Panc1 (cell line): Measurements from ENCODE around the gene ZNF516. TPM values are rescaled to one million over a fixed set of nuclear protein-coding genes. Genes with fewer than 3 reads are reported as not detected.

Experiments
- ATAC-seq: fragments of 200-7000 bp; cut with Tn5 transposase; 2 replicates; pipeline ENCODE4 v1.9.1; 2020; ENCODE audit warnings: mild to moderate bottlenecking, moderate library complexity
- BruUV-seq: library from RNA; stranded (reverse); fragments of 400-500 nt; replicated peaks from 2 replicates; lab custom pipeline; 2021; lab: Mats Ljungman, UMichigan
- CTCF ChIA-PET: fragments of 300-600 bp; sonication (Branson Sonifier 250); formaldehyde crosslinking; loops from one replicate; lab custom pipeline; 2022; ENCODE audit warnings: antibody characterized with exemption; lab: Charles Lee
- POLR2A ChIA-PET: fragments of 300-600 bp; sonication (Branson Sonifier 250); formaldehyde crosslinking; loops from one replicate; lab custom pipeline; 2022; ENCODE audit warnings: antibody characterized with exemption; lab: Charles Lee
- DNase-seq: peaks from one replicate; pipeline ENCODE4 v3.0.0-alpha.2; 2010; ENCODE audit warnings: low read depth, low spot score
- H3K27ac ChIP-seq: 2 replicates; pipeline ENCODE4 v1.5.1; 2011; ENCODE audit warnings: mild to moderate bottlenecking, low read length, inconsistent platforms
- H3K27me3 ChIP-seq: fragments of 200-500 bp; sonication (Bioruptor generic); 2 replicates; pipeline ENCODE4 v1.6.0; 2014; ENCODE audit warnings: low read length, inconsistent platforms; ENCODE audit not compliant: control insufficient read depth, insufficient read depth
- H3K36me3 ChIP-seq: fragments of 200-500 bp; sonication (Bioruptor generic); 2 replicates; pipeline ENCODE4 v1.5.1; 2014; ENCODE audit warnings: inconsistent platforms, mild to moderate bottlenecking, low read length, moderate library complexity; ENCODE audit not compliant: control insufficient read depth, insufficient read depth
- H3K4me1 ChIP-seq: 2 replicates; pipeline ENCODE4 v1.5.1; 2011; ENCODE audit warnings: inconsistent platforms, mild to moderate bottlenecking, low read length, moderate library complexity; ENCODE audit not compliant: control insufficient read depth, insufficient read depth
- H3K4me3 ChIP-seq, 2 experiments: 2 replicates each; pipeline ENCODE4 v1.5.1; 2011 to 2012; ENCODE audit warnings: low read depth in 2 of 2, low read length in 2 of 2, mild to moderate bottlenecking in 2 of 2, inconsistent platforms in 1 of 2, moderate library complexity in 1 of 2
- H3K9me3 ChIP-seq: fragments of 200-500 bp; sonication (Bioruptor generic); 2 replicates; pipeline ENCODE4 v1.5.1; 2014; ENCODE audit warnings: low read depth, mild to moderate bottlenecking, inconsistent platforms, low read length, moderate library complexity; ENCODE audit not compliant: control insufficient read depth, insufficient read depth
- CTCF ChIP-seq: fragments of 450-650 bp; IDR thresholded peaks from 2 replicates; pipeline ENCODE4 v1.5.1; 2017; ENCODE audit warnings: mild to moderate bottlenecking
- POLR2AphosphoS5 ChIP-seq: IDR thresholded peaks from 2 replicates; pipeline ENCODE4 v1.6.1; 2012; ENCODE audit warnings: mild to moderate bottlenecking, low read depth, low read length, moderate library complexity
- REST ChIP-seq, 2 experiments: IDR thresholded peaks; 2 replicates each; pipeline ENCODE4 v1.6.1; 2011 to 2012; ENCODE audit warnings: low read depth in 2 of 2, control low read depth in 1 of 2, low read length in 1 of 2, mild to moderate bottlenecking in 1 of 2, moderate library complexity in 1 of 2; ENCODE audit not compliant: insufficient read depth in 1 of 2
- SIN3A ChIP-seq: IDR thresholded peaks from 2 replicates; pipeline ENCODE4 v1.6.1; 2012; ENCODE audit warnings: low read depth, mild to moderate bottlenecking, low read length, moderate library complexity, borderline replicate concordance; ENCODE audit not compliant: insufficient read depth
- TCF7L2 ChIP-seq: IDR thresholded peaks from 2 replicates; pipeline ENCODE4 v1.6.1; 2011; ENCODE audit warnings: mild to moderate bottlenecking, low read depth, low read length, inconsistent platforms
- in situ Hi-C: cut with HindIII; loops from 2 replicates; pipeline ENCODE4 v1.10.0; 2016; ENCODE audit warnings: low sequenced_read_pairs, low pct_unique_long_range_greater_than_20kb
- intact Hi-C: fragments of 100-400 bp; cut with micrococcal nuclease; formaldehyde crosslinking; loops from one replicate; pipeline ENCODE4 v1.10.0; 2022; ENCODE audit not compliant: unreplicated experiment
- total RNA-seq: library from RNA; stranded (reverse); gene quantifications from one replicate; pipeline ENCODE4 v1.2.1, GENCODE V29; 2021; ENCODE audit not compliant: unreplicated experiment

ZNF516 gene
- total RNA-seq, 1 experiment from 2014 or later = 28.6 TPM

GRCh38 chr18:76396792-76397191 is 98.2 kb downstream of the ZNF516 start:
- H3K9me3 ChIP-seq = no peaks in the 10 kb centered on the region
- intact Hi-C loops = loop anchor here (5.0 kb wide), 1 partner anchor 96 kb away; no protein-coding TSS in a partner anchor
- no peak for TF ChIP-seq POLR2AphosphoS5
- no peak for TF ChIP-seq REST (IDR thresholded peaks at IDR 0.05; ENCODE audit: insufficient read depth in 1 of 2, low read depth in 2 of 2, low read length in 1 of 2)
- no peak for TF ChIP-seq TCF7L2
- TF ChIP-seq SIN3A = no peak
- TF ChIP-seq CTCF = no peak
- H3K27me3 ChIP-seq = no peaks in the 10 kb centered on the region
- H3K4me3 ChIP-seq = no peak overlapping the region
- in situ Hi-C loops = no loop called here
- ChIA-PET POLR2A (no interaction called here), CTCF (no interaction called here)
- no peak for ATAC-seq
- 0 out of 2 replicates have a peak, but pooled peaks cover 8% of the 10 kb centered on the region for H3K4me1 ChIP-seq
- no peaks in the 10 kb centered on the region for H3K36me3 ChIP-seq
- DNase-seq = no peak
- no peak overlapping the region for H3K27ac ChIP-seq
- no TSS peak for BruUV-seq

GRCh38 chr18:76395609-76396008 is 99.4 kb downstream of the ZNF516 start:
- Histone ChIP-seq H3K36me3 (no peaks in the 10 kb centered on the region), H3K27me3 (no peaks in the 10 kb centered on the region), H3K9me3 (no peaks in the 10 kb centered on the region), H3K4me3 (no peak overlapping the region), H3K27ac (no peak overlapping the region), H3K4me1 (0 out of 2 replicates have a peak, but pooled peaks cover 6% of the 10 kb centered on the region)
- TF ChIP-seq SIN3A = no peak
- no peak for TF ChIP-seq REST (IDR thresholded peaks at IDR 0.05; ENCODE audit: insufficient read depth in 1 of 2, low read depth in 2 of 2, low read length in 1 of 2)
- intact Hi-C loops (loop anchor here (5.0 kb wide), 1 partner anchor 97 kb away; no protein-coding TSS in a partner anchor), in situ Hi-C loops (no loop called here)
- ATAC-seq = 0 out of 2 replicates have a peak, but pooled peaks have one; percentile 6
- ChIA-PET CTCF (no interaction called here), POLR2A (no interaction called here)
- DNase-seq = no peak
- BruUV-seq = no TSS peak
